HUES6 (cell line): Measurements from ENCODE around the gene NDST3.

Experiments used
- H3K27ac ChIP-seq: 2 replicates; pipeline ENCODE4 v1.7.0; 2013; ENCODE audit warnings: low read depth, mild to moderate bottlenecking, low read length, inconsistent platforms
- H3K27me3 ChIP-seq: 2 replicates; pipeline ENCODE4 v1.6.1; 2013; ENCODE audit warnings: low read length; ENCODE audit not compliant: control insufficient read depth, insufficient read depth
- H3K36me3 ChIP-seq: 2 replicates; pipeline ENCODE4 v1.6.1; 2013; ENCODE audit warnings: low read length; ENCODE audit not compliant: control insufficient read depth, insufficient read depth
- H3K4me1 ChIP-seq: 2 replicates; pipeline ENCODE4 v1.6.1; 2013; ENCODE audit warnings: low read length; ENCODE audit not compliant: control insufficient read depth, insufficient read depth
- H3K4me3 ChIP-seq: 2 replicates; pipeline ENCODE4 v1.5.1; 2013; ENCODE audit warnings: low read depth, low read length
- H3K9ac ChIP-seq: one replicate; pipeline ENCODE4 v1.6.1; 2013; ENCODE audit warnings: mild to moderate bottlenecking, low read length
- H3K9me3 ChIP-seq: 2 replicates; pipeline ENCODE4 v1.6.1; 2013; ENCODE audit warnings: low read depth, low read length; ENCODE audit not compliant: control insufficient read depth, insufficient read depth

The NDST3 gene

DNA sequence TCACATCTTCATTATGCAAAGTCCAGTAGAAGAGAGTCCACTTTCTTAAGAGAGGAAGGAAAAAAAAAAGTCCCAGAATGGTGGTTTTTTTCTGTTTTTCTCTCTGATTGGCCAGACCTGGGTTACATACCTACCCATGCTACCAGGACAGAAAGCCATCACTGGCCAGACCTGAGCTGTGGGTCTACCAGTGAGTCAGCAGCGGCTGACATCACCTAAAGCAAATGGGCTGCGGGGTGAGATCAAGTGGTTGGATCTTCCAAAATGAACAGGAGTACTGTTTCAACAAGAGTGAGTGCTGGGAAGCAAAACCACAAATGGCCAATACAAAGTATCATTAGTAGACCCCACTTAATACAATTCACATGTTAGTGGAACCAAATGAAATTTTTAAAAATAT is 1.6 kb upstream of the NDST3 start:
- no peaks in the 10 kb centered on the region for H3K36me3 ChIP-seq
- H3K4me1 ChIP-seq: peaks cover 7% of the 10 kb centered on the region; the same call in 1 of the 2 replicates
- H3K9ac ChIP-seq: no peak overlapping the region
- H3K4me3 ChIP-seq: peak overlapping the region; percentile 85
- H3K27ac ChIP-seq: no peak overlapping the region
- H3K9me3 ChIP-seq: no peaks in the 10 kb centered on the region
- peaks cover 5% of the 10 kb centered on the region; the same call in 1 of the 2 replicates for H3K27me3 ChIP-seq

DNA sequence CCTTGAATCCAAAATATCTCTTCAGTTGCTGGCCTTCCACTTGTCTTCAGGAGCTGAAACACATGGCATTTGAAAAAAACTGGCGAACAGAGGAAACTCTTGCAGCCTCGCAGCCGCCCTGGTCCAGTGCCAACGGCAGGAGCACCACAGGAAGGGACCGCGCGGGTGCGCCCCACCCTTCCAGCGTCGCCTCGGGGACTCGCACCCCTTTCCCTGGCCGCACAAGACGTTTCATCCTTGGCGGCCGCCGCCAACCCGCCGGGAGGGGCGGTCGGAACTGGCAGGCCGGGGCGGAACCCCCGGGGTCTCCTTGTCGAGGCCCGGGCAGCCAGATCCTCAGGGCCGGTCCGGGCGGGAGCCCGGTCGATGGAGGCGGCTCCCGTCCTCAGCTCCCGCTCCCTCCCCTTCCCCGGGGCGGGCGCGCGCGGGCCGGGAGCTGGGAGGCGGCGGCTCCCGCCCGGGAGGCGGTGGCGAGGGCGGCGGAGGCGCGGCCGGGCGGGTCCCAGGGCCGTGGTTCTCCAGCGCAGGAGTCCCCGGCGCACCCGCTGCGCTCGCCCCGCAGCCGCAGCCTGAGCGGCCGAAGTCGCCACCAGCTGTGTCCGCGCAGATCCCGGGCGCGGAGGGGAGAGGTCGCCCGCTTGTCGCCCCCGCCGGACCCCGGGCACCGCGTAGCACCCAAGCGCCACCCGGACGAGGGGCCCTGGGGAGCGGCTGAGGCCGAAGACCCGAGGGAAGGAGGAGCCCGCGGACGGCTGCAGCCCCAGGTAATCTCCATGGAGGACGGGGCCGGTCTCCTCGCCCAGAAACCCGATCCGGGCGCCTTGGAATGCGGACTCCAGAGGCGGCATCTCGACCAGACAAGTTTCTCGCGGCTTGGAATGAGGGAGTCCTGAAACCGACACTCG is 886 bp upstream of the NDST3 start:
- H3K27ac ChIP-seq: no peak overlapping the region
- peak overlapping the region; percentile 85 for H3K4me3 ChIP-seq
- H3K9ac ChIP-seq: peak overlapping the region; percentile 77

DNA sequence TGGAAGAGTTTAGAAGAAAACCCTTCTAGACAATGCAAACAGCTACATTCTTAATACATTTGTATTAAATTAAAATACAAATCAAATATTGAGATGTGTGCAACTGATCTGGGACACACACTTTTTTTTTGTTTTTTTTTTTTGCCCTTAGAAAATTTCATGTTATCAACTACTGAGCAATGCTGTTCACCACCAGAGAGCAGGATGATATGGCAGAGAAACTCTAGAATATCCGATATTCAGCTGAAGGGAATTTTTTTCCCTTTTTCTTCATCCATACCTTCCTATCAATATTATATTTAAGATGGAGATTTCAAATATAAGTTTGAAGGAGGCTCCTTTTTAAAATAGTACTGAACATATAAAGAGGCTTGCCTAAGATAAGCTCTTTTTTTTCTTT is 1.0 kb downstream of the NDST3 start:
- Histone ChIP-seq H3K27me3 (peaks cover 5% of the 10 kb centered on the region; the same call in 1 of the 2 replicates), H3K9ac (no peak overlapping the region), H3K4me1 (peaks cover 7% of the 10 kb centered on the region; the same call in 1 of the 2 replicates), H3K9me3 (no peaks in the 10 kb centered on the region), H3K27ac (no peak overlapping the region), H3K4me3 (no peak overlapping the region), H3K36me3 (no peaks in the 10 kb centered on the region)

More for the DNA sequence above, 886 bp upstream of the NDST3 start:
- no peaks in the 10 kb centered on the region for H3K36me3 ChIP-seq
- peaks cover 5% of the 10 kb centered on the region; the same call in 1 of the 2 replicates for H3K27me3 ChIP-seq
- H3K4me1 ChIP-seq: peaks cover 7% of the 10 kb centered on the region; the same call in 1 of the 2 replicates
- H3K9me3 ChIP-seq: no peaks in the 10 kb centered on the region

DNA sequence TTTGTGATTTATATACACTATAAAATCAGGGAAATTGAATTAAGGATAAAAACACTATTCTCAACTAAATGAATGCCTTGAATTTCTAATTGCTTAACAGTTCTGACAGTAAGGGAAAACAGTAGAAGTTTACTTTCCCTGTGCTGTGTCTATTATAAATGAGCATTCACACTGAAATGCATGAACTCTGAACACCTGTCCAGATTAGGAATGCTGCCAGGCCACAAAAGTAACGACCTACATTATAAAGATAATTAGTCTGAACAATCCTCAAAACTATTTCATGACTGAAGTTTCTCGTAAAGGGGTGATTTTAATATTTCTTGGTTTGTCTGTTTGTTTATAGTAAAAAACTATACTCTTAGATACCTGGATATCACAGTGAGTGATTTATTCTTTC is 2.0 kb downstream of the NDST3 start:
- Histone ChIP-seq H3K9ac (no peak overlapping the region), H3K4me3 (no peak overlapping the region), H3K36me3 (no peaks in the 10 kb centered on the region), H3K27me3 (peaks cover 5% of the 10 kb centered on the region; the same call in 1 of the 2 replicates), H3K27ac (no peak overlapping the region), H3K4me1 (peaks cover 7% of the 10 kb centered on the region; the same call in 1 of the 2 replicates), H3K9me3 (no peaks in the 10 kb centered on the region)

DNA sequence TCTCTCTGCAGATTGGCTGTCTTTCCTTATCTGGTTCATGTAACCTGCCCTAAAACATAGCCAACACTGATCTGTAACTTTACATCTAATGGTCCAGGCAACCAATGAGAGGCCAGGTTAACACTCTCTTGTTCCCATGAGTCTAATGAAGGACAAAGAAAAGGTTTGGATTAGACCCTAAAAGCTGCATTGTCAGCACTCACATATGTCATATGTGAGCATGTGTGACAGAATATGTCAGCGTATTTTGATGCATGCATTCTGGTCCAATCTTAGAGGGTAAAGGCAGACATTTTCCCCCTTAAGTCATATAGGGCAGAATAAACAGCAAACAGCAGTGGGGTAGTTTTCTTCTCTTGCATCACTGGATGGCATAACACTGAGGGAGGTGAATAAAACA is 3.7 kb downstream of the NDST3 start:
- Histone ChIP-seq H3K4me3 (no peak overlapping the region), H3K9ac (no peak overlapping the region), H3K9me3 (no peaks in the 10 kb centered on the region), H3K36me3 (no peaks in the 10 kb centered on the region), H3K4me1 (peaks cover 1% of the 10 kb centered on the region; the same call in 1 of the 2 replicates), H3K27ac (no peak overlapping the region), H3K27me3 (peaks cover 3% of the 10 kb centered on the region; the same call in 1 of the 2 replicates)

DNA sequence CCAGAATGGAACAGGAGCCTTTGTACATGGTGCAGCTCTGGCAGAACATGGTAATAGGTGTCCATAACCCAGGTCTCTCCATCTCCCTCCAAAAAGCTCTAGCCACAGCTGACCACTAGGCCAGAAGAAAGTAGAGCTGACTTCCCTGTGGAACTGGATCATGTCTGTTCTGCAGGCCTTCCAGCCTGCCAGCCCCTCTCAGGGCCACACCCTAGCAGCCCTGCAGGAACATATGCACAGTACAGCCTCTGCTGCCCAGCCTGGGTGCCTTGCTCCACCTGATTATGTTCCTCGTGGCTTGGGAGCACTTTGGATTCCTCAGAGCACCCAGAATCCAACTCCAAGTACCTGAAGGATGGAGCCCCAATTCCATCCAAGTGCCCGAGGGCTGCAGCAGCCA is 12.0 kb downstream of the NDST3 start:
- Histone ChIP-seq H3K27ac (no peak overlapping the region), H3K9ac (no peak overlapping the region), H3K9me3 (peaks cover 21% of the 10 kb centered on the region), H3K4me3 (no peak overlapping the region), H3K27me3 (no peaks in the 10 kb centered on the region), H3K36me3 (no peaks in the 10 kb centered on the region), H3K4me1 (no peaks in the 10 kb centered on the region)

DNA sequence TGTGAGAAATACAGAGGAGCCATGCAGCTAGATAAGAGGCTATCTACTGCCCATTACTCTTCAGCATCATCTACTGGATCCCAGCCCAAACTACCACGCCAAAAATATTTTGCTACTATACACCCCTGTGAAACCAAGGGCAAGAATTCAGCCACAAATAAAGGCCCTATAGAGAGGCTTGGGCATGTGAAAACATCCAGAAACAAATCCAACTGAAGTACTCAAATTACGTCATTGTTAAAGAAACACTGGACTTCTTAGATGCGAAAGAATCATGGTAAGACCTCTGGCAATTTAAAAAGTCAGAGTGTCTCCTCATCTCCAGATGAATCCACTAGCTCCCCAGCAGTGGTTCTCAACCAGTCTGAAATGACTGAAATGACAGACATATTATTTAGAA is 12.8 kb downstream of the NDST3 start:
- Histone ChIP-seq H3K9me3 (peaks cover 21% of the 10 kb centered on the region), H3K36me3 (no peaks in the 10 kb centered on the region), H3K4me3 (no peak overlapping the region), H3K9ac (no peak overlapping the region), H3K27ac (no peak overlapping the region), H3K4me1 (no peaks in the 10 kb centered on the region), H3K27me3 (no peaks in the 10 kb centered on the region)

DNA sequence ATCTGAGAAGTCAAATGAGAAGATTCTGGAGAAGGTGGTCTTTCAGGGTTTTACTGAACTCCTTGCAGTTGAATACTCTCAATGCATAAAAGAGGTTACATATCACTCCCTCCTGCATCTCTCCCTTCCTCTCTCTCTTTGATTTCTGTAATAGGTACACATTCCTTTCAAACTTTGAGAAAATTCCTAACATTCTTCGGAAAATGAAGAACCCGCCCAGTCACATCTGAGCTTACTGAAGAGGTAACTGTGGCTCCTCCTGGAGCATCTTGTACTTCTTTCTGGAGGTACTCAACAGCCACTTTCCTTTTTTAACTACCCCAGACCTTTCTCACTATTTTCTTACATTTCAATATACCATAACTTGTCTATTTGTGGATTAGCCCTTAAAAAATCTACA is 24.7 kb downstream of the NDST3 start:
- Histone ChIP-seq H3K27me3 (no peaks in the 10 kb centered on the region), H3K4me3 (no peak overlapping the region), H3K36me3 (no peaks in the 10 kb centered on the region), H3K9me3 (no peaks in the 10 kb centered on the region), H3K9ac (no peak overlapping the region), H3K4me1 (peaks cover 11% of the 10 kb centered on the region), H3K27ac (no peak overlapping the region)

DNA sequence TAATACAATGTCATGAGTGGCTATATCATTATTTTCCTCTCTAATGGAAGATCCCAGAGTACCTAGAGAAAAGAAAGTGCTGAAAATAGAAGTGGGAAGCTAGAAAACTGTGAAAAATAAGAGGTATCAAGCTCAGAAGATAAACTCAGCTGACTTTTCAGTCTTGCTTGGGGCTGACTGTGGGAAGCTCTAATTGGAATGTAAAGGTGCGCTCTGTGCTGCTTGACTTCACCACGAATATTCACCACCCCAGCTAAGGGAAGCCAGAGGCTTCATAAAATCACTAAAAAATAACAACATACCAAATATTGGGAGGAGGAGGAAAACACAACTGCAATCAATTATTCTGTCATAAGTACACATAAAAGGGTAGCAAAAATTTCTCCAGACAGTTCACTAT is 25.1 kb downstream of the NDST3 start:
- H3K4me1 ChIP-seq: peaks cover 11% of the 10 kb centered on the region
- no peak overlapping the region for H3K27ac ChIP-seq
- no peaks in the 10 kb centered on the region for H3K36me3 ChIP-seq
- H3K9me3 ChIP-seq: no peaks in the 10 kb centered on the region
- no peak overlapping the region for H3K9ac ChIP-seq
- no peak overlapping the region for H3K4me3 ChIP-seq
- H3K27me3 ChIP-seq: no peaks in the 10 kb centered on the region

DNA sequence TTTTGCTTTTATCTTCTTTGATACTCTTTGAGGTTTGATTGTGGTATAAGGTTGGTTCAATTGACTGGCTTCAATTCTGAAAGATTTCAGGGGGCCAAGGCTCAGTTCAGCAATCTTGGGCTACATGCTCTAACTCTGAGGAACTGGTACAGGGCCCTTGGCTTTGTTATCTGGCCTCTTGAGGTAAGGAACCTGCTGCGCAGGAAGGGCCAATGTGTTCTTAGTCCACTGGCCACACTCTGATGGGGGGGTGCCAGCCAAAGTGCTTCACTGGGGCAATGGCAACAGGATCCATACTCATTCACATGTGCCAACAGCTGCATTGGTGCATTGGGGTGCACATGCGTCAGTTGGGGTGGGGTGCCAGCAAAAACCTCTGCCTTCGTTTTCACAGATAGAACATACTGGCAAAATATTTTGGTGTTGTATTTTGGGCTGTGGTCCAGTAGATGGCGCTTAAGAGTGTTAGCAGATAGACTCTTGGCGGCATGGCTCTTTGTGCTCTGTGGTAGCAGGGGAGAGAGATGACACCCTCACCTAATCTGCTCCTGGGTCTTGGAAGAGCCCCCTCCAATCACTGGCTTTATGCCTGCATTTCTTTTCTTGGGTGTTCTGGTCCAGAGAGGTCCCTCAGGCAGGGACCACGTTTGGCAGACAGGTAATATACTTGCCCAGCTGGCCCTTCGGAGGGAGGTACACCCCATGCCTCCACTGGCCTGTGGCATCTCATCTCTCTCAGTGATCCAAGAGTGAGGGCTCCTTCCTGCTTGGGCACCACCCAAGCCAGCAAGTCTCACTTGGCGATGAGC is 42.9 kb downstream of the NDST3 start:
- Histone ChIP-seq H3K4me1 (0 out of 2 replicates have a peak, but pooled peaks cover 4% of the 10 kb centered on the region), H3K4me3 (no peak overlapping the region), H3K27me3 (no peaks in the 10 kb centered on the region), H3K9ac (no peak overlapping the region), H3K36me3 (no peaks in the 10 kb centered on the region), H3K9me3 (no peaks in the 10 kb centered on the region), H3K27ac (no peak overlapping the region)

DNA sequence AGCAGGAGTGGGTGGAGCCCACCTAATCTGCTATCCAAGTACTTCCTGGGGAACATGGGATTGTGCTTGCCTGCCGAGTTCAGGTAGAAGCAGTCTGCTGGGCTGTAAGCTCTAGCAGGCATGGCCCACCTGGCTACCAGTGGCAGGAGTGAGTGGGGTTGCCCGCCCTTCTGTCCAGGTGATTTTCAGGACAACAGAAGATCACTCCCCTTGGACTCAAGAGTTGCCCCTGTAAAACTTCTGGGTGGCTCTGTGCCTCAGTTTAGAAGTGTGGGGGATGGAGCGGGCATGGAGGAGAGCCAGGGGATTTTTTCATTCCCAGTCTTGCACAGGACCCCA is 43.5 kb downstream of the NDST3 start:
- H3K36me3 ChIP-seq: no peaks in the 10 kb centered on the region

More for the DNA sequence above, 43.5 kb downstream of the NDST3 start:
- Histone ChIP-seq H3K27ac (no peak overlapping the region), H3K9me3 (no peaks in the 10 kb centered on the region; the same call in 1 of the 2 replicates), H3K27me3 (no peaks in the 10 kb centered on the region), H3K4me1 (0 out of 2 replicates have a peak, but pooled peaks cover 4% of the 10 kb centered on the region), H3K4me3 (no peak overlapping the region), H3K9ac (no peak overlapping the region)
